Iris pigment epithelial cell (primary cell): ENCODE measurements around the gene PHLPP1.

ENCODE experiments used
- DNase-seq: peaks from one replicate; pipeline ENCODE4 v3.0.0-alpha.2; 2011; ENCODE audit warnings: low read depth

The PHLPP1 gene

DNA sequence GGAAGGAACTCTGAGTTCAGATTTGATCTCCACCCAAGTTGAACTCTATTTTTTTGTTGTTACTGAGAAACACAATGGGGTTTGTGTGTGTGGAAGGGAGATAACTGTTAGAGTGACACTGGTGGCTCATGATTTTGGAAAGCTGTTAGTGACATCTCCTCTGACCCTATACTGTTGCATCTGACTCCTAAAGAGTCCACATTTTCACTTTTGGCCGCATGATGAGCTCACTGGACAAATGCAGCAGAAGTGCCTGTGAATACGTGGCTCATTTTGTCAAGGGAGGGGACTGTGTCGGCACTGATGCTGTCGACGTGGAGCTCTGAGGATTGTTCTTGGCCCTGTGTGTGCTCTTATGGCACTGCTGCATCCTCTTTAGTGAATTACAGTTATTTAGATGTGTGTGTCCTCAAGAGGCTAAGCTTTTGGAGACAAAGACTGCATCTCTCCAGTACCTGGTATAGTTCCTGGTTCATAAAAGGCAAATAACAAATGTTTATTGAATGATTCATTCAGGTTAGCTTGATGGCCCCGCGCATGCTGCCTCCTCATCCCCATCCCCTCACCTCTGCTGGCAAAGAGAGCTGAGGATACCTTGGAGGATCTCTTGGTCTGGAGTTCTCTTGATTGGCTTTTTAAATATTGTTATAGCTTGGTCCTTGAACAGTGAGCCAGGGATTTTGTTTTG, 135.4 kb downstream of the PHLPP1 start:
- DNase-seq = no peak

DNA sequence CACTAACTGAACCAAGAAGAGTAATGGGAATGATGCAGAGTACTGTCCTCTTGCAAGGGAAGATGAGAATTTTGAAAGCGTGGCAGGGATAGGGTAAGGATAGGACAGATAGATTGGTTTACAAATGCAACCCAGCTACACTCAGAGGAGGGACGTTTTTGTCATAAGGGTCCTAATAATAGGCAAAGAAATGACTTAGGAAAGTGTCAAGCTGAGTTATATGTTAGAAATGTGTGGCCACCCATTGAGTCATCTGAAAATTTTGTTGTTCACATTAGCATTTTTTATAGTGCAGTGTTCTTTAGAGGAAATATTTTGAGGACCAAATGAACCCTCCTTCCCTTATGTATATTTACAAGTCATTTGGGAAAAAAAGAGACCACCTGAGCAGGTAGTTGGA, 137.5 kb downstream of the PHLPP1 start:
- DNase-seq = no peak

DNA sequence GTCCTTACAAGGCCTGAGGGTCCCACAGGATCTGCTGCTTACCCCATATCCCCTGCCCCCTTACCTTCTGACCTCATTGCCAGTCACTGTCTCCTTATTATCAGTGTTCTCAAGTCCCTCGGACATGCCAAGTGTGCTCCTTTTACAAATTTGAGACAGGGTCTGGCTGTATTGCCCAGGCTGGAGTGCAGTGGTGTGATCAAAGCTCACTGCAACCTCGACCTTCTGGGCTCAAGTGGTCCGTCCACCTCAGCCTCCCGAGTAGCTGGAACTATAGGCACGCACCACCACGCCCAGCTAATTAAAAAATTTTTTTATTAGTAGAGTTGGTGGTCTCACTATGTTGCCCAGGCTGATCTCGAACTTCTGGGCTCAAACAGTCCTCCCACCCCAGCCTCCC, 141.0 kb downstream of the PHLPP1 start:
- no peak for DNase-seq

DNA sequence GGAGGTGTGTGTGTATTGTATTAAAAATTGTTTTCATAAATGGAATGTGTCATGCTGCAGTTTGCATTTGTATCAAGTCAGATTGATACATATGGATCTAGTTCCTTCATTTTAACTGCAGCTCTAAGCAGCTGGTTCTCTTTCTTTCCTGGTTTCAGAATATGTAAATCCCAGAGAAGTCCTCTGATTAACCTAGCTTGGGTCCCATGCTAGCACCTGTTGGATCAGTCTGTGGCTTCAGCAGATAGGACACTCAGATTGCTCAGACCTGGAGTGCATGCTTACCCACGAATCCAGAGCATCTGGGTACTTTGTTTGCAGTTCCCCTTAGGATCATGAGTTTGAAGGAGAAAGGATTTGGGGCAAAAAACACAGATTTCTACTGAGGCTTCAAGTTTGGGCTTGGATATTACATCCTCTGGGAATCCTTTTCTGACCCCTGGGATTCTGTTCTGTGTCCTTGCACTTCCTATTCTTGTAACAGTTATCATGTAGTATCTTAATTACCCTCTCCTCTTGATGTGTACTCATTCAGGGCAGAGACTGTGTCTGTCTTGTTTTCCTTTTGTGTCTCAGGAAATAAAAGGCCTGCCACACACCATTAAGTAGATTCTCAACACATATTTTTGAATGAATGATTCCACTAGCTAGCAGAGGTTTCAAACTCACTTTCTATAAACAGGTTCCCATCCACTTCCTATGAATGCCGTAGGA, 142.1 kb downstream of the PHLPP1 start:
- no peak for DNase-seq

DNA sequence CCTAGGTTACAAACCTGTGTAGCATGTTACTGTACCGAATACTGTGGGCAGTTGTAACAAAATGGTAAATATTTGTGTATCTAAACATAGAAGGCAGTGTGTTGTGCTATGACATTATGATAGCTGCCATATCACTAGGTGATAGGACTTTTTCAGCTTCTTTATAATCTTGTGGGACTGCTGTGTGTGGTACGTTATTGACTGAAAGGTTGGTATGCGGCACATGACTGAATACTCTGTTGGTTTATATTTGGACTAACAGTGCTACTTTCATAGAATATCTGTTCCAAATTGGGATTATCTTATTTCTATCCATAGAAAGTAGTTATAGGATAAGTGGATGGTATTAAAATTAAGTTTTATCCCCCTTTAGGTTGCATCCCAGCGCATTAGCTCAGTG, 144.7 kb downstream of the PHLPP1 start:
- DNase-seq = no peak

DNA sequence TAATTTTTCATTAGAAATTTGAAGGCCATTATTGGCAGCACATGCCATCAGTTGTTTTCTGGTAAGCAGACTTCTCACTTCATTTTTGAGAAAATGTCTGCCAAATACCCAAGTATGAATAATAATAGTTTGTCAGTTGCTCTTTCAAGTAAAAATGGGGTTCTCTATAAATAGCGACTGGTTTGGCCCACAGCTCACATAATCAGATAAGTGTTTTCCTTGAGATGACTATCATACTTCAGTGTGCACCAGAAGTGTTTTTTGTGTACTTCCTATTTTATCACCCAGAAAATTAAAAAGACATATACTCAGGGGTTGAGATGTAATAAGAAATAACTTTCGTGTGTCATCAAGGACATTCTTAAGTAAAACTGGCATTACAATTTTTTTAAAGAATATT, 147.1 kb downstream of the PHLPP1 start:
- DNase-seq = peak; percentile 42

DNA sequence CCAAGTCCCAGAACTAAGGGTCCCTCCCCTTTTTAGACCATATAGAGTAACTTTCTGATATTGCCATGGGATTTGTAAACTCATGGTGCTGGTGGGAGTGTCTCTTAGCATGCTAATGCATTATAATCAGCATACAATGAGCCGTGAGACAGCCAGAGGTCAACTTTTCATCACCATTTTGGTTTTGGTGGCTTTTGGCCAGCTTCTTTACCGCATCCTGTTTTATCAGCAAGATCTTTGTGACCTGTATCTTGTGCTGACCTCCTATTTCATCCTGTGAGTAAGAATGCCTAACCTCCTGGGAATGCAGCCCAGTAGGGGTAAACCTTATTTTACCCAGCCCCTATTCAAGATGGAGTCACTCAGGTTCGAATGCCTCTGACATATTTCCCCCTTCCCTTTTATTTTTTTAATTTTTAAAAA, 148.2 kb downstream of the PHLPP1 start:
- DNase-seq = peak; percentile 90

DNA sequence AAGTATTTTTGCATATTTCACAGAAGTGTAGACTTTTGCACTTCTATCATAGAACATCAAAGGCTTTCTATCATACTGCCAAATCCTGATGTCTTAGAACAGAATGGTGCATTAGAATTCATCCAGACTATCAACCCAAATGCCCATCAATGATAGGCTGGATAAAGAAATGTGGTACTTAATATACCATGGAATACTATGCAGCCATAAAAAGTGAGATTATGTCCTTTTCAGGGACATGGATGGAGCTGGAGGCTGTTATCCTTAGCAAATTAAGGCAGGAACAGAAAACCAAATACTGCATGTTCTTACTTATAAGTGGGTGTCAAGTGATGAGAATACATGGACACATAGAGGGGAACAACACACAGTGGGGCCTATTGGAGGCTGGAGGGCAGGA, 150.2 kb downstream of the PHLPP1 start:
- no peak for DNase-seq

DNA sequence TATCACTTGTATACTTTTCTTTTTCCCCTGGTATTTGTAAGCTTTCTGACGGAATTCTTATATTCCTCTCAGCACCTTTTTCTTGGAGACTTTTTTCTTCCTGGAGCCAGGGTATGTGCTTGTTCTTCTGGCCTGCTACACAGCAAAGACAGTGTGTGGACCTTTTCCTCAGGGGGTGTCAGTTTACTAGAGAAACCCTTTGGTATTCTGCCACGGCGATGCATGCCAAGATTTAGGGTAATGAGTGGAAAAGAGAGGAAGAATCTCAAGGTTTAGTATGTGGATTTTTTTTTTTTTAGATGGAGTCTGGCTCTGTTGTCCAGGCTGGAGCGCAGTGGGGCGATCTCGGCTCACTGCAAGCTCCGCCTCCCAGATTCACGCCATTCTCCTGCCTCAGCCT, 152.2 kb downstream of the PHLPP1 start:
- DNase-seq = peak; percentile 31

DNA sequence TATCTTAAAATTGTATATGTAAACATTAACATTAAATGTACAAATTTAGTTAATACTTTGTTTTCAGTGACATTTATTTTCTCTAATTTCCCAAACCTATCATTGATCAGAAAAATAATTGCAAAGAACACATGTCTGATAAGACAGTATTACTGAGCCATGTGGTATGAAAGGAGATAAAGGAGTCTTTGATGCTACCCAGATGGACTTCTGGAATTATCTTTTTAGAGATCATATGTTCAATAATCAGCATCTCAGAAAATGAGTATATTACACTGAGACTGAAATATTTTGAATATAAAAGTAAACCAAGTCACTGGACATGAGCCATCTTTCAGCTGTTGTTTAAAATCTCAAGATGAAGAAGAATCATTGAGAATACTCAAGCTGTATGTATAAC, 153.3 kb downstream of the PHLPP1 start:
- no peak for DNase-seq

DNA sequence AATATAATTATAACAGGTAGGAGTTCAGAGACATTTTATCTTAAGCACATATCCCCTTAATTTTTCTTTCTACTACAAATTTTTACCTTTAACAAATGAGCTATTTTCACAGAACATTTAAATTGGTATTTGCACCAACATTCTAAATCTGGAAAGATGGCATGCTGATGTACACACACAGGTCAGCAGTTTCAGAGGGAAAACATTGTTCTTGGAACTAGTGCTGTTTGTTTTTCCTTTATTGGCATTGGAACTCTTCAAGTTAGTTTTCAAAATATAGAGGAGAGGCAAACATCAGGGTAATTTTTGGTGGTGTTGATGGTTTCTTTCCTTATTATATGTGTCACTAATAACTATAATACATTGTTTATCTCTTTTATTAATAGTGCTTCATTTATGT, 155.3 kb downstream of the PHLPP1 start:
- no peak for DNase-seq

DNA sequence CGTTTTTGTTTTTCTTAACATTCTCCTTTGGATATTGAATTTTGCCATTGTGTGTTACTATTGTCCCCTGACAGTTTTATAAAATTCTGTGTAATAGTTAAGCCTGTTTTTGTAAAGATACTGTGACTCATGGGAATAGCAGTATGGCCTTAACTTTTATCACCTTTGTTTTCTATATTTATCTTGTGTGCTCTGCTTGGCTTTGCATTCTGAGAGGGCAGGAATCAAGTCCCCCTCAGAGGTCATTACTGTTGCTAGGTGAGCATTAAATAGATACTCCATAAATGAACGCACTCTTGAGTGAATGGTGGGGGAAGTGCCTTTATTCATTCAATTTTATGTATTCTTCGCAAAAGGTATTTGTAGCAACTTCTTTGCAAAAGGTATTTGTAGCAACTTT, 160.0 kb downstream of the PHLPP1 start:
- no peak for DNase-seq

DNA sequence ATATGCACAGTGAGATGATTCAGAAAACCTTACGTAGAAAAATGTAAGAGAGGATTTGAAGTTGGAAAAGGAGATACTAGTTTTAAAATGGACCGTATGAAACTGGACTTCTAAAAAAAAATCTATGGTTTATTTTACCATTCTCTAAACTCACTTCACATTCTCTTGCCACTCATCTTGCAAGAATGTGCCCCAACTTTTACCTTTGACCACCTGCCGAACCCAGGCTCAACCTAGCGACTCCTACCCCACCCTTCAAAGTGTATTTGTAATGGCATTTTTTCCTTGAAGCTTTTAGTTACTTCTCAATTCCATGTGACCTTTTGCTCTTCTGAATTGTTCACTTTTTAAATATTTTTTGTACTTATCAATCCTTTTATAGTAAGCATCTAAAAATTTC, 160.8 kb downstream of the PHLPP1 start:
- DNase-seq = no peak

DNA sequence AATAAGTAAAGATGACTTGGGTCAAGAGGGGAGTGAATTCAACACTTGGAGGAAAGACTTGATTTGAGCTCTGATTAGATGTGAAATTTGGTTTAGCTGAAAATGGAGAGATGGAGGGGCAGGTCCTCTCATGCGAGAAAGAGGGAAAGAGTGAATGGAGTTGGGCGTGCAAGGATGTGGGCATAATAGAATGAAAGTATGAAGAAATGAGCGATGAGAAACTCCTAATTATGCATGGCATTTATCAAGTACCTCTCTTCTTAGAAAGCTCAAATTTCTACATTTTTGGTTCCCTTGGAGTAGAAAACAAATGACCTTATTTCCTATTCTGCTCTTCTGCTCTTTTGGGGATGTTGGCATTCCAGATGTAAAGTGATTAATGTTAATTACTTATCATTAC, 161.5 kb downstream of the PHLPP1 start:
- no peak for DNase-seq

DNA sequence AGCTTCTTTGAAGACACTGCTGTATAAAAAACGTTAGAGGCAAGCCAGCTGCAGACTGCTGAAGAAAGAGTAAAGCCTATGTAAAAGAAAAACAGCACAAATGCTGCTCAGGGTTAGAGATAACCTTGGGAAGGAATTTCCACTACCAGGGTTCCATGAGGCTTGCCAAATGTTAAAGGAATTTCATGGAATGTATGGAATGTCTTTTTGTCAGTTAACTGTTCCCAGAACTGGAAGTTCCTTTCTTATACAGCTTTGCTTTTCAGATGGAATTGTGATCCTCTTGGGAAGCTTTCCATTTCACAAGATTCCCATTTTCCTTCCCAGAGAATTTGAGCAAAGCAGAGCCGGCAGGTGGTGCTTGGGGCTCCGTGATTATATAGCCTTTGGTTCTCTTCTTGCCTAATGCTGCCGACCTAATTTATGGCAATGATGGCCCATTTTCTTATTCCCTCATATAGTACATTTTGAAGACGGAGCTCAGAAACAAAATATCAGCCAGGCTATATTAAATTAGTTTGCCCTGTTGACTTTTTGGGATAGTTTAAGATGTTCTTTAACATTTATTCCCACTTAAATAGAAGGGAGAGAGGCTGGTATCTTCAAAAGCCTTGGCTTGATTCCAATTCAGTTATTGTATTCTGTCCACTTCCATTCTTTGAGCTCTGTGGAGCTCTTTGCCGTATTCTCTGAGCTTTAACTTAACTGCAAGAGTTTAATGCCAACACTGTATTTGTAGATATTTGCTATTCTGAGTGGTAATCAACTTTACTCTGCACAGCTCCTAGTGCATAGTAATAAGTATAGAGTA, 162.3 kb downstream of the PHLPP1 start:
- peak; percentile 39 for DNase-seq

DNA sequence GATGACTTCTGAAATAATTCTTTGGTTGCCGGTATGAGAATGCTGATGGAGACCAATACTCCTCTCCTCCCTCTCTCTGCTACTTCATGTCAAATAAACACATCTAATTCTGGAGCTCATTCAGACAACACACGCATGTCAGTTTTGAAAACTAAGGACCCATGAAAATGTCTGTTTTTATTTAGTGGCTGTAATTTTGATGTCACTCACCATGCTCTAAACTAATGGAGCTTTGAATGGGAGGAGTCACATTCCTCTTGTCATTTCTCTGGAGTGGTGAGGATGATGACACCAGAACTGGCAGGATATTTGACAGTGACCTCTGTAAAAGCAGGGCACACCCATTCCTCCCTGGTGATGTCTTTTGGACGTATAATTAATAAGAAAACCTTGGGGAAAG, 163.0 kb downstream of the PHLPP1 start:
- no peak for DNase-seq

DNA sequence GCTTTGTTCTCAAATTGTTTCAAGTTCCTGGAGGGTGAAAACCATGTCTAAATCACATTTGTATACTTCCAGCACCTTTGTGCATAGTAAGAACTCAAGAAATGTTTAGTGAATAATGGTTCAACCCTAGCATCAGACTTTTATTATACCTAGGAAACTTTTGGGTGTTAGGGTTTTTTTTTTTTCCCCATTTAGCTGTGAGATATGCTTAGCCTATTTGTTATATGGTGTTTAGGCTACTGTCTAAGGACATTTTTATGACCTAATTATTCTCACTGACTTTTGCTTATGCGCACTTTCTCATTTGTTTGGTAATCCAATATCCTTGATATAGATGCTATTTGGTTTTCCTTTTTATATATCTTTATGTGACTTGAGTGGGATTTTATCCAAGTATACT, 164.7 kb downstream of the PHLPP1 start:
- no peak for DNase-seq

DNA sequence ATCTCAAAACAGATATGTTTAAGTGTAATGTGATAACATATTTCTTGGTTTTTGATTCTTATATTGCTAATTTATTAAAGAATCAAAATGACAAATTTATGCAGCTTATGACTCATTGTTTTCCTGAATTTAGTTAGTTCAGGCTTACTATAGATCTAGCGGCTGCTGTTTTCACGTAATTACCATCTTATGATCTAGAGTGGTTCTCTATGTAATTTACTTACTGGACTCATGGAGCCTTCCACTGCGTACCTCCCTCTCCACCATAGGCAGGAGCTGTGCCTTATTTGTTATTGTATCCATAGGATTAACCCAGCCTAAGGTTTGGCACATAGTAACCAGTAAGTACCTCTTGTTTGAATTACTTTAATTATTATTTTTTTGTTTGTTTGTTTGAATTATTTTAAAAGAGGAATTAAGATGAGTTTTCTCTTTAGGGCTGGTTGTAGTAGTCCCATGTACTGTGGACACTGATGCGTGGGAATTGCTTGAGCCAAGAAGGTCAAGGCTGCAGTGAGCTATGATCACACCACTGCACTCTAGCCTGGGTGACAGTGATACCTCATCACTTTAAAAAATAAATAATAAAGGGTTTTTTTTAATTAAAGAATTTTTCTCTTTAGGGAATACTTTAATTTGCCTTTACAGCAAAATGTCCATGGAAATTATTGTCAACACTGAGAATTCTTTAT, 165.5 kb downstream of the PHLPP1 start:
- DNase-seq = no peak

DNA sequence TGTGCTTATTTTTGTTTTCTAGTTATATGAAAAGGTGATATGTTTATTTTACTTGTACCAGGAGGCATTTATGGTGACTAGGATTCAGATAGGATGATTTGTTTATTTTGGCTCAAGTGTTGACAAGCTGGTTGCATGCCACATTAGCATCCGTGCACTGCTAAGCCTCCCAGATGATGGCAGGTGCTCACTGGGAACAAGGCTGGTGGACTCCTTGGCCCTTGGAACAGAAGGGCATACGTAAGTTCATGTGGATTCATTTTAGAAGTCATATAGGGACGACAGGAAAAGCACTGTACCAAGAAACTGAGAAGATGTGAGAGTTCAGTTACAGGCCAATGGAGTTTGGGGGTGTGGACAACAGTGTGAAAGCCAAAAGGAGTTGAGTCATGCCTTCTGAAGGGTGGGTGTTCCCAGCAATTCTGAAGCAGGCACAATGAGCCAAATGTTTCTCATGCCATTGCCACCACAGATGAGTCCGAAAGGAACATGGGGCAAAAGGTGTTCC, 166.2 kb downstream of the PHLPP1 start:
- peak; percentile 97 for DNase-seq

DNA sequence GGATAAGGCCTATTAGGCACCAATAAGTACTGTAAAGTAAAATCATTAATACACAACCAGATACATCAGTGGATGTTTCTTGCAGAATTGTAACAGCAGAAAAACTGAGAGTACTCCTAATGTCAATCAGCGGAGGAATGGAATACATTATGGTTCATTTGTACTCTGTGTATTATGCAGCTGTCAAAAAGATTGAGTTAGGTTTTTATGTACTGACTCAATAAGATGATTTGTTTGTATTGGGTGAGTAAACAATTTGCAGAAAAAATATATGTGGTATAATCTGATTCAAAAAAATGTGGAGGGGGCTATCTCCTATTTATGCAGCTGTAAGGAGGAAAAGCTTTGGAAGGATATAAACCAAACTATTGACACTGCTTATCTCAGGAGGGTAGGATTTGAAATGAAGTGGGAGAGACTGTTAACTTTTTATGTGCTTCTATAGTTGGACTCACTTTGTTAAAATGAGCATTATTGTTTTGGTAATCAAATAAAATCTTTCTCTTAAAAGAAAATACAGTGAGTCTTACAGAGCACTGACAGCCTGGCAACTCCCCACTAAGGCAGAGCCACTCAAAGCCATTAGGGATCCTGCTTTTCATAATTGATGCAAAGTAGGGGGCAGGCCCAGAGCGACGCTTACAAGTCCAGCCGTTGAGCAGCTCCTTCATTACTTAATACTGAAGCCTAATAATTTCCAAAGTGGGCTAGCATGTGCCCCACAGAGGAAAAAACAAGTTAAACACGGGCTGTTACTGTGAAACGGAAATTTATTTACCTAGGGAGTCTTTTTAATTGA, 168.8 kb downstream of the PHLPP1 start:
- no peak for DNase-seq

DNA sequence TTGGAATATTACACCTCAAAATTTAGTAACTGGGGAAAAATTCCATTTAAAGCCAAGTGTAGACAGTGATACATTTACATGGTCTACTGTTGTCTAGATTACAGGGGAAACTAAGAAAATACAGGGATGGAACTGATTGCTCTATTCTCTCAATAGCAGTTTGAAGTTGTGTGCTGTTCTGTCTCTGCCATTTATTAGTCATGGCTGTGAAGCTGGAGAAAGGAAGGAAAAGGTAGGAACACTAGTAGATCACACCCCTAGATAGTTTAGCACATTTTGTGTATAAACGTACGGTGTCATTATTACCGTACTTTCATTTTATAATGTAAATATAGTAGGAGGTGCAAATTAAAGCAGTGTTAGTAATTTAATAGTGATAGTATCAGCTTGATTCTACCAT, 170.5 kb downstream of the PHLPP1 start:
- no peak for DNase-seq
